HG03175 (cell line): ENCODE measurements around the gene NUP153.
"Not testable (repeated sequence)": the region's sequence is repeated elsewhere in the genome, so short reads cannot be mapped to it uniquely, and the experiment has no call there.

Experiments used
- ATAC-seq: cut with Tn5 transposase; IDR thresholded peaks from one replicate; pipeline ENCODE4 v1.9.1; 2021; ENCODE audit warnings: mild to moderate bottlenecking, moderate library complexity; ENCODE audit not compliant: unreplicated experiment

Gene NUP153

DNA sequence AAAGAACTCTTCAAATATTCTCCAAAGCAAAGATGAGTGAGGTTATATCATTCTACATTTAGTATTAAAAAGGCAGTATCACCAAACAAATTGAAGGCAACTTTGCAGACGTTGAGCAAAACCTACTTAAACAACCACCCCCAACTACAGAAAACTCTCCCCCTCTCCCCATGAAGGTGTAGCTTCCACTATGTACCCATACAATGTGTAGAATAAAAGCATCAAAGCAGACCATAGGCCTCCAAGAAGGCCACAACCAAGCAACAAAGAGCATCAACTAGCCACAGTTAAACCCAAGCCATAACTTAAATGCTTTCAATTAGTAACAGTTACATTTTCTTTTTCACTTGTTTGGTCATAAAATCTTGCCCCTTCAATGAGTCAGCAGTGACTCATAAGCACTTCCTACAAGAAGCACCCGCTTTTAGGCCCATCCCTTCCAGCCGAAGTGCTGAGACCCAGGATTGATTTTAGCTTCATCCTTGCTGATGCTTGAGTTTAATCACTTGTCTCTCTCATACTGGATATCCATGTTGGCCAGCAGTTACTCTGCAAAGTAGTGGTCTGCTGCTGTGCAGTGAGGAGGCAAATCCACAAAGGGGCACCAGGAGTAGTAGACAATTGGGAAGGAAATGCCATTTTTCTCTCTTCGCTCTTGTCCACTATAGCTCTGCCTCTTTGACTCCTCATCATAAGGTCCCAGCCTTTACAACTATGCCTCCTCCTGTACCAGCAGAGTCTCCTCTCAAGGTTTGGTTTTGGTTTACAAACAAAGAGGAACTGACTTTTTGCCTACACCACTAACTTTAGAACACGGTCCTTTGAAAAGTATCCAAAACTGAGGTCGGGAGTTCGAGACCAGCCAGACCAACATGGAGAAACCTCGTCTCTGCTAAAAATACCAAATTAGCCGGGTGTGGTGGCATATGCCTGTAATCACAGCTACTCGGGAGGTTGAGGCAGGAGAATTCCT is 8.4 kb upstream of the NUP153 start:
- peak; percentile 84 for ATAC-seq

DNA sequence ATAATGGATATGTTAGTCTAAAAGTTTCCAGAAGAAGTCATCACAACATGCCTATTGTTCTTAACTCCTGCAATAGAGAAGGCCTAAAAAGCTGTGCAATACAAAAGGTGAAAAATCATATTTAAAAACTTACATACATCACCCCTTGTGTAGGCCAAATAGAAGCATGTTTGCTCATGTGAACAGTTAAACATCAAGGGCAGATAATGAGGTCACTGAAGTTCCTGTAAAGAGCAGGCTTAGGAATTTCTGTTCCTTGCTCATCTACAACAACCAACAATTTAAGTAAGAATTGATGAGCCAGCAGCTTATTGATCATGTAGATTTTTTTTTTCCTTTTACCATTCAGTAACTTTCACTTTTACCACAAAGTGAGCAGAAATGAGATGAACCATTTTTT is 7.5 kb upstream of the NUP153 start:
- ATAC-seq = no peak

DNA sequence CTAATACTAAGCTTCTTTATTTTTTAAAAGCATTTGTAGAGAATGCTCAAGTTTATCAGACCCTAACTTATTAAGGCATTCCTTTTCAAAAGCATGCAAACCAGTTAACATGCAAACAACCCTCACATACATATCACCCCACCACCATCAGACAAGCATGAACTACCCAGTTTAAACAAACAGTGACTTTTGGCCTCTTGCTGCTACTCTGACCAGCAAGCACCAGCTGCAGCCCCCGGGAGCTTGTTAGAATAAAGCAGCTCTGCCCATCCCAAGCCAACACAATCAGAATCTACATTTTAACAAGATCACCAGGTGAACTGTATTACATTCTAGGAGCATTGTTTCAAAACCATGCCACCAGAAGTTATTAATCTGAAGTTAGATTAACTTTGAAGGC is 5.9 kb upstream of the NUP153 start:
- ATAC-seq = no peak

DNA sequence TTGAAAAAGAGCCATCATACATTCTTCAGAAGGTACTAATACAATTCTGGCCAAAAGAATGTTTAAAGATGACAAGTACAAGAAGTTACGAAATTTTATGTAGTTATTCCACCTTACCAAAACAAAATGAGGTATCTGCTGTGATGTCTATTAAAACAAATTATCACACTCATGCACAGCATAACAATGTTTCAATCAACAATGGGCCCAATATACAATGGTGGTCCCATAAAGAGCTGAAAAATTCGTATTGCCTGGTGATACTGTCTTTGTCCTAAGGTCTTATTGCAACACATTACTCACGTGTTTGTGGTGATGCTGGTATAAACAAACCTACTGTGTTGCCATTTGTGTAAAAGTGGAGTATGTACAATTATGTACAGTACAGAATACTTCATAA is 3.6 kb upstream of the NUP153 start:
- no peak for ATAC-seq

DNA sequence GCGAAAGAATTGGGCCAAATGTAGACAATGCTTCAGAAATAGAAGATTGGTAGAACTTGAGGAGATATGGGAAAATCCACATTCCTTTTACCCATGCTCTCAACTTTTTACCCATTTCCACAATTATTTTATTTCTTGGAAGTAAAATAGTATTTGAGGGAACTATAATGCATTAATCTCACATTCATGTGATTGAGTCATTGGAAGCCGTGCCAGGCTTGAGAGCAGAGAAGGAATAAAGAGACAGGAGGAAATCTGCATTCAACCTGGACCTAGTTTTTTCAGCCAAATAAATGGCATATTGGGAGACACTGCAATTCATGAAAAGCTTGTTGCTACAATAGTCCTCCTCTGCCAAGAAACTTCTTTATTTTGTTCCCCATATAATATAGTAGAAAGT is 2.8 kb upstream of the NUP153 start:
- no peak for ATAC-seq

DNA sequence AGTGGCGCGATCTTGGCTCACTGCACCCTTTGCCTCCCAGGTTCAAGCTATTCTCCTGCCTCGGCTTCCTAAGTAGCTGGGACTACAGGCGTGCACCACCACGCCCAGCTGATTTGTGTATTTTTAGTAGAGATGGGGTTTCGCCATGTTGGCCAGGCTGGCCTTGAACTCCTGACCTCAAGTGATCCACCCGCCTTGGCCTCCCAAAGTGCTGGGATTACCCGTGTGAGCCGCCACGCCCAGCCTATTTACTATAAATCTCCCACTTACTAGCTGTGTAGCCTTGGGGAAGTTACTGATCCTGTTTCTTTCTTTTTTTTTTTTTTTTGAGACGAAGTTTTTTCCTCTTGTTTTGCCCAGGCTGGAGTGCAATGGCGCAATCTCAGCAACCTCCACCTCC is 1.3 kb upstream of the NUP153 start:
- not testable (repeated sequence) for ATAC-seq

DNA sequence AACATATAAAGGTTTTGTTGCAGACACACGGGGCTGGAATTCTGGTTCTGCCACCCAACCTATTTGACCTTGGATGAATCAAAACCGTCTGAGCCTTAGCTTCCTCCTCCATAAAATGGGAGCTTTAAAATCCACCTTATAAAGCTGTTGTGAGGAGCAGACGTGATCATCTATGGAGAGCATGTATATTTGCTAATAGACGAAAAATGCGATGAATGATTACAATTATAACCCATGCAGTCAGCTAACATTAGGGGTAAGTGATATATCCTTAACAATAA is 586 bp upstream of the NUP153 start:
- no peak for ATAC-seq

DNA sequence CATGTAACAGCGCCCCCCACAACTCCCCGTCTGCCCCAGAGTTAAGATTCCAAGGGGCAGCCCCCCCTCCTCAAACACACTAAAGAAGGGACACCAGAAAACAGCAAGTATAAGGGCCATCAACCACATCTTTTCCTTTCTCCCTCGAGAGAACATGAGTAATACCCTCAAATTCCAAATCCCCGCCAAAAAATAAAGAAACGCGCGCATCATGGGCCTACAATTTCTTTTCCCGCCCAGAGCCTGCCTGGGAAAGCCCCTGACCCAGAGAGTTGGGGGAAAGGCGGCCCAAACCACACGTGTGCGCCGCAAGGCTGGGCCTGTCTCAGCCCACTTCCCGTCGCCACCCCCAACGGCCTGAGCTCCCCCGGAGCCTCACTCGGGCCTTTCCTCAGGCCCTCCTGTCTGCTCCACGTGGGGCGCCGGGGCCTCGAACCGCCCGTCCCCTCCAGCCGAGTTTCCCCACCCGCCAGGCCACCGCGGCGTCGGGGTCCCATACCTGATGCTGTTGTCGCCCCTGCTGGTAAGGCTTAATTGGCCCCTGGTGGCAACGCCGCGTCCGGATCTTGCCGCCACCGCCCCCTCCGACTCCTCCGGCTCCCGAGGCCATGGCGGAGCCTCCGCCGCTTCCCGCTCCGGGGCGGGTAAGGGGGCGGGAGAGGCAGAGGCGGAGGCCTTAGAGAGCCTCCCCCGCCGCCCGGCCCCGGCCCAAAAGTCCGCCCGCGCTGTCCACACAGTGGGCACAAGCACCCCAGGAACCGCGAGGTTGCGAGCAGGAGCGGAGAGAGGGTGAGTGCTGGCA is 746 bp downstream of the NUP153 start:
- peak; percentile 58 for ATAC-seq

DNA sequence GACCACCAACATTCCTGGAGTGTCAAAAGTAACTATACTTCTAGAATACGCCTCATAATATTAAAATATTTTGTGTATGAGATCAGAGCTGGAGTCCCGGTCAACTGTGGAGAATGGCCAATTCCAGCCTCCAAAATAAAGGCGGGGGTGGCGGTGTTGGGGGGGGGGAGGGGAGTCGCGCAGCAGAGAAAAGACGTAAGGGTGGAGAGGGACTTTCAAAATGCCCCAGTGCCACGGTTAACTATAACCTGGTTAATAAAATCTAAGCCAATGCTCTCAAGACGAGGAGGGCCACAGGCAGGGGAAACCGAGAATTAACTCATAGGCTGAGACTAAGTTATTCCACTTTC is 1.3 kb downstream of the NUP153 start:
- no peak for ATAC-seq

DNA sequence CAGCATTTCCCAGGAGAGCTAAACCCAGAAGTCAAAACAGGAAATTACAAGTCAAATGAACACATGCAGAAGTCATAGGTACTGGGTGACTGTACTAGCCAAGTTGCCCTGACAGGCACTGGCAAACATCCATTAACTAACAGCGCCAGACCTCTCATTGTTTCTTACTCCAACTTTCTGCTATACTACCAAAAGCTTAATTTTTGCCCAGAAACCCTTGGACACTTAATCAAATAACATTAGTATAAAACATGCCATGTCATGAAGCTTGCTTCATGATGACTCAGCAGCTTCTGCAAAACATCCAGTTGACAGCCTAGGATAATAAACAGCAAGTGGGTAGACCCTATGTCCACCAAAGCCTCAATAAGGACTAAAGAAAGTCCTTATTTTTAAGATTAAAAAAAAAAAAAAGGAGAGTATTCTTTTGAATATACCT is 3.5 kb downstream of the NUP153 start:
- ATAC-seq = no peak

DNA sequence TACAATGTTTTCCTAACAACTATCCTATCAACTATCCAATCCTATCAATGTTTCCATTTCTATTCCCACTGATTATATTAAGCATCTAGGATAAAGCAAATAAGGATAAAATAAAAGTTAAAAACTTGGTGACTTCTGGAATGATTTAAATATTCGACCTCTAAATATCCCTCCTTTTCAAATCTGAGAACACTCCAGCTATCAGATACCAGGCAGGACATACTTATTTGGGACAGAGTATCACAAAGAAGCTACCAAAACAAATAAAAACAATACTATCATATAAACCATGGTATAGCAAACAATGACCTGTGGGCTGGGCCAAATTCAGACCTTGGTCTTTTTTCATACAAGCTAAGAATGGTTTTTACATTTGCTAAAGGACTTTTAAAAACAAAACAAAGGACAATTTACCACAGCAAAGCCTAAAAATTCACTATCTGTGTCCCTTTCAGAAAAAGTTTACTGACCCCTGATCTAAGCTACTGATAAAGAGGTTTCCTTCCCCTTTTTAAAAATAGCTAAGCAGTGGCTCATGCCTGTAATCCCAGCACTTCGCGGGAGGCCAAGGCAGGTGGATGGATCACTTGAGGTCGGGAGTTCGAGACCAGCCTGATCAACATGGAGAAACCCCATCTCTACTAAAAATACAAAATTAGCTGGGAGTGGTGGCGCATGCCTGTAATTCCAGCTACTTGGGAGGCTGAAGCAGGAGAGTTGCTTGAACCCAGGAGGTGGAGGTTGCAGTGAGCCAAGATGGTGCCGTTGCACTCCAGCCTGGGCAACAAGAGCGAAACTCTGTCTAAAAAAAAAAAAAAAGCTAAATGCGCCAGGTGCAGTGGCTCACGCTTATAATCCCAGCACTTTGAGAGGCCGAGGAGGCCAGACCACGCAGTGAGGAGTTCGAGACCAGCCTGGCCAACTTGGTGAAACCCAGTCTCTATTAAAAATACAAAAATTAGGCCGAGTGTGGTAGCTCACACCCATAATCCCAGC is 6.0 kb downstream of the NUP153 start:
- no peak for ATAC-seq

DNA sequence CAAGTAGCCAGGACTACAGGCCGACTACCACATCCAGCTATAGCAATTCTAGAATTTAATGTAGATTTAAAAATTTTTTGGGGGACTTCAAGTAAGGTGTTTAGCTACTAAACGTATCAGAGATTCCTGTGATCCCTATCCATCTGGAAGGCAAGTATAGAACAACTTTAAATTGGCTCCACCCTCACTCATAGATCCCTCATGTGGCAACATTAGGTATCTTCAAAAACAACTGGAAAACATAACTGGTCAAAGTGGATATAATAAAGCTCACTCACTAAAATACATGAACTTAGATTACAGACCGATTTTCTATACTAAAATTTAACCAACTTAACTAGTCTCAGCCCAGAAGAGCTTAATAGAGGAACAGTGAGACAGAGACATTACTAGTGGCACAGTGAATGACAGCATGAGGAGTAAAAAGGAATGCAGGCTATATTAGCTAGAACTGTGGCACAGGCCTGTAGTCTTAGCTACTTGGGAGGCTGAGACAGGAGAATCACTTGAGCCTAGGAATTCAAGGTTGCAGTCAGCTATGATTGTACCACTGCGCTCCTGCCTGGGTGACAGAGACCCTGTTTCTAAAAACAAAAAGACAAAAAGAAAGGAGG is 14.7 kb downstream of the NUP153 start:
- ATAC-seq = no peak

DNA sequence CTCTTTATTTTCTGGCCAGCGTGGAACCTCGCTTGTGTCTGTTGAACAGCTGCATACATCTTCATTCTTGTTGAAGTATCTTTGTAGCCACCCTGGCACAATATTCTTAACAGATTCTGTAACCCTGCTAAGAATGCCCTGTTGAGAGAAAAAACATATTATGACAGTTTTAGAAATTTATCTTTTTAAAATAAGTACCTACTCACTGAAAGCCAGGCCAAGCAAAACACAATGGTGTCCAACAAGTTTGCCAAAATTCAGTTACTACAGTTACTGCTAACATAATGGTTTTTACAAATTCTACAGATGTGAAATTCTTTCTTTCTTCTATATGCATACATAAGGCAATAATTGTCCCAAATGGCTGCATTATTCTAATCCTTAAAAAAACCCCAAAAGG is 18.2 kb downstream of the NUP153 start:
- no peak for ATAC-seq

DNA sequence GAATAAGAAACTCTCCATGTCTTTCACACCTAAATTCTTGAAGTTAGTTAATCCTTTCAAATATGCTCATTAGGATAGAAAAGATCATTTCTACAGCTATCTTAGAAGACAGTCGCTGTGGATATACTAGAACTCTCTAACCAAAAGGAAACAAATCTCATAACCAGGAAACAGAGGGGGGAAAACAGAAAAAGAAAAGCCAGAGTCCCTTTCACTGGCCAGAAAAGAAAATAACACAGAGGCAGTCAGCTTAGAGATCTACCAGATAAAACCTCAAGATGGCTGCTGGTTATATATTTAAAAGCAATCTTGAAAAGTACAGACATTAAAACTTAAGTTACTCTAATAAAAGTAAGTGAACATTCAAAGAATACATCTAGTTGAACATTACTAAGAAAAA is 19.6 kb downstream of the NUP153 start:
- ATAC-seq = no peak

DNA sequence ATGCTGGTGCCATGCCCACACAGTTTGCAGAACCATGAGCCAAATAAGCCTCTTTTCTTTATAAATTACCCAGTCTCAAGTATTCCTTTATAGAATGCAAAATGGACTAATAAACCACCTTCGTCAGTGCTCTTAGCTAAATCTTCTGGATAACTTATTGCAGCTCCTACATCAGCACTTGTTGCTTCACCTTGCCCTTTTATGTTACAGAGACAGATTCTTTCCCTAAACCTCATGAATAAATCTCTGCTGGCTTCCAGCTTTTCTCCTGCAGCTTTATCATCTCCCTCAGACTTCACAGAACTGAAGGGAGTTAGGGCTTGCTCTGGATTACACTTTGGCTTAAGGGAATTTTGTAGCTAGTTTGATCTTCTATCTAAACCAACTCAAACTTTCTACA is 22.6 kb downstream of the NUP153 start:
- ATAC-seq = no peak

DNA sequence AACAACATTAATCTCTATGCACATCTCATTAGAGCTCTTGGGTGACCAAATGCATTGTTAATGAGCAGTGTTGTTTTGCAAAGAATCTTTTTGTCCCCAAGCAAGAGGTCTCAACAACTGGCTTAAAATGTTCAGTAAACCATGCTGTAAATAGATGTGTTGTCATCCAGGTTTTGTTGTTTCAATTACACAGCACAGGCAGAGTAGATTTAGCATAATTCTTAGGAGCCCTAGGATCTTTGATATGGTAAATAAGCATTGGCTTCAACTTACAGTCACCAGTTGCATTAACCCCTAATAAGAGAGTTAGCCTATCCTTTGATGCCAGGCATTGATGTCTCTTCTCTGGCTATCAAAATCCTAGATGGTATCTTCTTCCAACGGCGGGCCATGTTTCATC is 23.3 kb downstream of the NUP153 start:
- no peak for ATAC-seq

DNA sequence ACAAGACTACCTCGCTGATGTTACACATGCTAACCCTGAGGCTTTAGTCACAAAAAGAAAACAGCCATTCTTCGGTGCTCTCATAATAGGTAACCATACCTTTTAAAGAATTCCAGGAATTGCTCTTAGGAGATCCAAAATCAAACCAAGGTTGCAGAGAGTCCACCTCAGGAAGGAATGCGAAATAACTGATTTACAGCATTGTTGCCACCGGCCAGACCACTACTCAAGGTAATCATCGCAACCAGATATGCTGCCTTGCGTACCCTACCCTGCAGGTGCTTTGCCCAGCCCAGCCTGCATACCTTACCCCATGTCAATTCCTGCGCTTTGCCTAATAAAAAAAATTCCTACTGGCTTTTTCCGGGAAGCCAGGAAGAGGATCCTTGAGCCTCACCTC is 27.0 kb downstream of the NUP153 start:
- ATAC-seq = no peak

DNA sequence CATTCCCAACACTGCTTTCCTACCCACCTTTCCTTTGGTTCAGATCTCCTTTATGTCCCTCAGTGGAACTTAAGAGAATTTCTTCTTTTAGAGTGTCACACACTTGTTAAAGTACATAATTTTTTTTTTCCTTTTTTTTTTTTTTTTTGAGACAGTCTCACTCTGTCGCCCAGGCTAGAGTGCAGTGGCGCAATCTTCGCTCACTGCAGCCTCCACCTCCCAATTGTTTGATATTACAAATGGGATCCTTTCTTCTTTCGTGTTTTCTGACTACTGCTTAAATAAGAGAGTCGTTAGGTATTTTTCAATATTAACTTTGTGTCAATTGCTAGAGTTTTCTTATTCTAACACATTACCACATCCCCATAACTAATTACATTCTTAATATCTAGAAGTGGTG is 29.1 kb downstream of the NUP153 start:
- no peak for ATAC-seq

DNA sequence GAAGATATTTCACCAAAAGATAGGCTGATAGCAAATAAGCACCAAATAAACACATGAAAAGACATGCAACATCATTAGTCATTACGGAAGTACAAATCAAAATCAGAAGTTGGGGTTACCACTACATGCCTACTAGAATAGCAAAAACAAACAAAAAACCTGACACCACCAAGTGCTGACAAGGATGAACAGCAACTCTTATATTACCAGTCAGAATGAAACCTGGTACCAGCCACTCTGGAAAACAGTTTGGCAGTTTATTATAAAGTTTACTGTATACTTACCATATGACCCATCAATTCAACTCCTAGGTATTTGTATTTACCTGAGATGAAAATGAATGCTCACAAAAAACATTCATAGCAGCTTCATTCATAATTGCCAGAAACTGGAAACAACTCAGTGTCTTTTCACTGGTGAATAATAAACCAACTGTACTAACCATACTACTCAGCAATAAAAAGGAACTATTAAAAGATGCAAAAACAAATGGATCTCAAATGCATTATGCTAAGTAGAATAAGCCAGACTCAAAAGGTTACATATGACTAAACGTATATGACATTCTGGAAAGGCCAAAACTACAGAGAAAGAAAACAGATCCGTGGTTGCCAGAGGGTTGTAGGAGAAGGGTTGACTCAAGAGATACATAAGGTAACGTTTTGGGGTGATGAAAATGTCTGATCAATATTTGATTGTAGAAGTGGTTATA is 33.0 kb downstream of the NUP153 start:
- ATAC-seq = peak; percentile 62

DNA sequence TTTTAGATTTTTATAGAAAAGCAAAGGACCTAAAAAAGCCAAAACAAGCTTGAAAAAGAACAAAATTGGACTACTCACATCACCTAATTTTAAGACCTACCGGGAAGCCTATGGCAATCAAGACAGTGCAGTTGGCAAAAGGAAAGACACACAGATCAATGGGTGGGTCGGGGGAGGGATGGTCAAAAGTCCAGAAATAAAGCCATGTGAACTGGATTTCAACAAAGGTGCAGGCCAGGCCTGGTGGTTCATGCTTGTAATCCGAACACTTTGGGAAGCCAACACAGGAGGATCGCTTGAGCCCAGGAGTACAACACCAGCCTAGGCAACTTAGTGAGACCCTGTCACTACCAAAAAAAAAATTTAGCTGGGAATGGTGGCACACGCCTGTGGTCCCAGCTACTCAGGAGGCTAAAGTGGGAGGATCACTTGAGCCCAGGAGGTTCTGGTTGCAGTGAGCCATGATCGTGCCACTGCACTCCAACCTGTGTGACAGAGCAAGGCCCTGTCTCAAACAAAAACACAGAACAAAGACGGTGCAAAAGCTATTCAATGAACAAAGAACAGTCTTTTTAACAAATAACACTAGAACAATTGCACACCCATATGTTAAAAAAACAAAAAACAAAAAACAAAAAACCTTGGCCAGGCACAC is 34.5 kb downstream of the NUP153 start:
- no peak for ATAC-seq
